ENCODE results near the gene PTPN1.

GRCh38 chr20:50589548-50590347 lies 79.6 kb downstream of the PTPN1 start:
- TF ChIP-seq, protein P1, sequence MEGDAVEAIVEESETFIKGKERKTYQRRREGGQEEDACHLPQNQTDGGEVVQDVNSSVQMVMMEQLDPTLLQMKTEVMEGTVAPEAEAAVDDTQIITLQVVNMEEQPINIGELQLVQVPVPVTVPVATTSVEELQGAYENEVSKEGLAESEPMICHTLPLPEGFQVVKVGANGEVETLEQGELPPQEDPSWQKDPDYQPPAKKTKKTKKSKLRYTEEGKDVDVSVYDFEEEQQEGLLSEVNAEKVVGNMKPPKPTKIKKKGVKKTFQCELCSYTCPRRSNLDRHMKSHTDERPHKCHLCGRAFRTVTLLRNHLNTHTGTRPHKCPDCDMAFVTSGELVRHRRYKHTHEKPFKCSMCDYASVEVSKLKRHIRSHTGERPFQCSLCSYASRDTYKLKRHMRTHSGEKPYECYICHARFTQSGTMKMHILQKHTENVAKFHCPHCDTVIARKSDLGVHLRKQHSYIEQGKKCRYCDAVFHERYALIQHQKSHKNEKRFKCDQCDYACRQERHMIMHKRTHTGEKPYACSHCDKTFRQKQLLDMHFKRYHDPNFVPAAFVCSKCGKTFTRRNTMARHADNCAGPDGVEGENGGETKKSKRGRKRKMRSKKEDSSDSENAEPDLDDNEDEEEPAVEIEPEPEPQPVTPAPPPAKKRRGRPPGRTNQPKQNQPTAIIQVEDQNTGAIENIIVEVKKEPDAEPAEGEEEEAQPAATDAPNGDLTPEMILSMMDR (IDR thresholded peaks at IDR 0.05; ENCODE audit: low read depth, low read length, missing input control), result no peak
- TF ChIP-seq ATF3 (IDR thresholded peaks at IDR 0.05) (no peak), ZBTB33 (IDR thresholded peaks at IDR 0.05) (no peak), YY1 (IDR thresholded peaks at IDR 0.05) (no peak), TAF1 (conservative IDR thresholded peaks at IDR 0.05) (no peak), MAX (IDR thresholded peaks at IDR 0.05) (no peak), RAD21 (IDR thresholded peaks at IDR 0.05) (no peak), RXRA (IDR thresholded peaks at IDR 0.05) (no peak), HNF4G (IDR thresholded peaks at IDR 0.05) (no peak)
